IMR-90 (cell line): ENCODE measurements around the gene GRPEL2. TPM values are rescaled to one million over a fixed set of nuclear protein-coding genes. Genes with fewer than 3 reads are reported as not detected.
A peak's percentile ranks its signal among the peaks of the same experiment; 100 is the strongest.

Experiments
- CTCF ChIP-seq: conservative IDR thresholded peaks from 2 replicates; pipeline ENCODE4 v1.5.1; 2012; ENCODE audit warnings: mild to moderate bottlenecking, low read depth, low read length, improper control_type of control experiment
- MXI1 ChIP-seq: IDR thresholded peaks from 2 replicates; pipeline ENCODE4 v1.6.1; 2012; ENCODE audit warnings: low read depth, mild to moderate bottlenecking, low read length, moderate library complexity, borderline replicate concordance
- polyA plus RNA-seq, 3 experiments: library from polyadenylated mRNA; depleted of rRNA; stranded (reverse); fragments of >200 nt; gene quantifications; 2 replicates each; pipeline ENCODE4 v1.2.3, GENCODE V29; 2012; ENCODE audit warnings: low replicate concordance in 1 of 3
- total RNA-seq: library from RNA; depleted of rRNA; stranded (reverse); fragments of >200 nt; gene quantifications from 2 replicates; pipeline ENCODE4 v1.2.3, GENCODE V29; 2012

GRPEL2 gene
- total and polyA plus RNA-seq, 2 of the 4 experiments (the other 2 are of a cell fraction): 6.2 to 18.1 TPM

DNA sequence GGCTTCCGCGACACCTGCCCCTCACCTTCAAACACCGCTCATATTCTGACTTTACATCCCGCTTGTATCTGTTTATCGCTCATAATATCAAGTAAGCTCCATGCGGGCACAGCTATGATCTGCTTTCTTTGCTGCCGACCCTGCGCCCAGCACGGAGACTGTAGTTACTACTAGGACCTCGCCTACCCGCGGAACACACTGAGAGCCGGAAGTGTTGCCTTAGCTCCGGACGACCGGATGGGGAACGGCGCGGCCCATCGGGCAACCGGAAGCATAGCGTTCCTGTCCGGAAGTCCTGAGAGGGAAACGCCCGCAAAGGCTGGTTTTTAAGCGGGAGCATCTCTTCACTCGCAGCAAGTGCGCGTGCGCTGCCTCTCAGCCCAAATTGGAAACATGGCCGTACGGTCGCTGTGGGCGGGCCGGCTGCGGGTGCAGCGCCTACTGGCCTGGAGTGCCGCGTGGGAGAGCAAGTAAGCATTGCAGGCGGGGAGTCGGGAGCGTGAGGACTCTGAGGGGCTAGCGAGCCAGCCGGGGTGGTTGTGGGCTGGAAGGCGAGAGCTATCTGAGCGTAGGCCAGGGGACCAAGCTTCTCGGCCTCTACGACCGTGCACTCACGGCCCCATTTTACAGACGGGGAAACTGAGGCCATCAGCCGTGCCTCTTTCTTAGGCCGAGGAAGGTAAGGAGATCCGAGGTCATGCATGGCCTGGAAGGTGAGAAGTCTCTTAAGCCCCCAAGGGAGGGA is at the start of gene GRPEL2 (continued):
- no peak for TF ChIP-seq CTCF
- peak; percentile 90 for TF ChIP-seq MXI1
